MM.1S (cell line): Measurements from ENCODE around the gene CNGA1.

Experiments used
- EZH2 ChIP-seq: fragments of 300-600 bp; sonication (generic); optimal IDR thresholded peaks from 2 replicates; pipeline ENCODE3; 2017; ENCODE audit warnings: low read depth, mild to moderate bottlenecking, antibody characterized with exemption, low read length, mixed read lengths
- EZH2phosphoT487 ChIP-seq: fragments of 300-600 bp; sonication (generic); IDR thresholded peaks from 2 replicates; pipeline ENCODE4 v1.6.1; 2018; ENCODE audit warnings: antibody characterized with exemption, low read length
- TF ChIP-seq, protein P1 (sequence below): fragments of 300-600 bp; sonication (generic); IDR thresholded peaks from 2 replicates; pipeline ENCODE4 v1.5.1; 2016; ENCODE audit warnings: antibody characterized with exemption, low read length, mixed read lengths

DNA sequence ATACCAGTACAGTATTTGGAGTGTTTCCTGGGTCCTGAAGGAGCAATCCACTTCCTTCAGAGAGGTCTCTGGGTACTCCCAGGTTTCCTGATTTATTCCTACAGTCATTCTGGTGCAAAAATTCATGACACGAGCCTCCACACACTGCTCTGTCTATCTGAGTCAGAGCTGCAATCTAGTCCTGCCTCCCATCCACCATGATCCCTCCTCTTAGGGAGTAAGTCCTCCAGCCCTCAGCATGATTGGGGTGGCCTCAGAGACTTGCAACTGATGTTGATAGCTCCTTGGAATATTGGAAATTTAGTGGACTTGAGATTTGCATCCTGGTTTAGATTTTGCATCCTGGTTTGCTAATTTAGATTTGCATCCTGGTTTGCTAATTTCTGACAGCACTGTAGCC lies 20.5 kb downstream of the CNGA1 start:
- TF ChIP-seq, protein P1, sequence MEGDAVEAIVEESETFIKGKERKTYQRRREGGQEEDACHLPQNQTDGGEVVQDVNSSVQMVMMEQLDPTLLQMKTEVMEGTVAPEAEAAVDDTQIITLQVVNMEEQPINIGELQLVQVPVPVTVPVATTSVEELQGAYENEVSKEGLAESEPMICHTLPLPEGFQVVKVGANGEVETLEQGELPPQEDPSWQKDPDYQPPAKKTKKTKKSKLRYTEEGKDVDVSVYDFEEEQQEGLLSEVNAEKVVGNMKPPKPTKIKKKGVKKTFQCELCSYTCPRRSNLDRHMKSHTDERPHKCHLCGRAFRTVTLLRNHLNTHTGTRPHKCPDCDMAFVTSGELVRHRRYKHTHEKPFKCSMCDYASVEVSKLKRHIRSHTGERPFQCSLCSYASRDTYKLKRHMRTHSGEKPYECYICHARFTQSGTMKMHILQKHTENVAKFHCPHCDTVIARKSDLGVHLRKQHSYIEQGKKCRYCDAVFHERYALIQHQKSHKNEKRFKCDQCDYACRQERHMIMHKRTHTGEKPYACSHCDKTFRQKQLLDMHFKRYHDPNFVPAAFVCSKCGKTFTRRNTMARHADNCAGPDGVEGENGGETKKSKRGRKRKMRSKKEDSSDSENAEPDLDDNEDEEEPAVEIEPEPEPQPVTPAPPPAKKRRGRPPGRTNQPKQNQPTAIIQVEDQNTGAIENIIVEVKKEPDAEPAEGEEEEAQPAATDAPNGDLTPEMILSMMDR = no peak
- TF ChIP-seq EZH2 (no peak), EZH2phosphoT487 (no peak)
